H1 (cell line): ENCODE data around the gene TRDMT1. TPM values are rescaled to one million over a fixed set of nuclear protein-coding genes. Genes with fewer than 3 reads are reported as not detected.

Experiments used
- CTCF ChIA-PET: fragments of 300-600 bp; sonication (Branson Sonifier 250); formaldehyde crosslinking; loops from one replicate; lab custom pipeline; 2021; ENCODE audit not compliant: partially characterized antibody; lab: Charles Lee
- POLR2A ChIA-PET: fragments of 300-600 bp; sonication (Branson Sonifier 250); formaldehyde crosslinking; loops from one replicate; lab custom pipeline; 2021; ENCODE audit warnings: inconsistent platforms; ENCODE audit not compliant: partially characterized antibody; lab: Charles Lee
- DNase-seq, 2 experiments: peaks; one replicate each; pipeline versions ENCODE4 v3.0.0 to v3.0.0-alpha.2; 2010 to 2022; ENCODE audit warnings: low spot score in 2 of 2, low read depth in 1 of 2, mixed read lengths in 1 of 2
- FAIRE-seq: peaks from 2 replicates; lab custom pipeline; 2011; peaks lifted over from hg19 to GRCh38; lab: Jason Lieb, UNC
- H2AFZ ChIP-seq: 2 replicates; pipeline ENCODE4 v1.8.1; 2012; ENCODE audit warnings: low read length, inconsistent platforms
- H2AK5ac ChIP-seq: 2 replicates; pipeline ENCODE4 v1.6.1; 2013; ENCODE audit warnings: low read depth, low read length
- H2BK120ac ChIP-seq: replicated peaks from 2 replicates; pipeline ENCODE3; 2013; ENCODE audit warnings: low read depth, low read length, inconsistent platforms
- H2BK12ac ChIP-seq: 2 replicates; pipeline ENCODE4 v1.6.1; 2013; ENCODE audit warnings: low read depth, low read length
- H2BK15ac ChIP-seq: 2 replicates; pipeline ENCODE4 v1.6.1; 2013; ENCODE audit warnings: low read length
- H2BK20ac ChIP-seq: 2 replicates; pipeline ENCODE4 v1.6.1; 2013; ENCODE audit warnings: low read length
- H2BK5ac ChIP-seq: 2 replicates; pipeline ENCODE4 v1.6.1; 2013; ENCODE audit warnings: low read depth, low read length
- H3K14ac ChIP-seq: 2 replicates; pipeline ENCODE4 v1.6.1; 2013; ENCODE audit warnings: inconsistent platforms; ENCODE audit not compliant: insufficient read length
- H3K18ac ChIP-seq: 2 replicates; pipeline ENCODE4 v1.6.1; 2013; ENCODE audit warnings: low read length; ENCODE audit errors: extremely low read depth
- H3K23ac ChIP-seq: 2 replicates; pipeline ENCODE4 v1.6.1; 2013; ENCODE audit warnings: inconsistent platforms; ENCODE audit not compliant: insufficient read length
- H3K23me2 ChIP-seq: 2 replicates; pipeline ENCODE4 v1.6.1; 2013; ENCODE audit warnings: low read depth, low read length
- H3K27ac ChIP-seq: 2 replicates; pipeline ENCODE4 v1.6.1; 2011; ENCODE audit warnings: low read depth, low read length, inconsistent platforms
- H3K27me3 ChIP-seq, 4 experiments: replicated peaks in 1 of 4; 1 replicate in 1 of 4; 2 replicates in 3 of 4; pipeline versions ENCODE4 v1.6.1 to v1.8.1; 2011 to 2013; ENCODE audit warnings: low read length in 3 of 4, mild to moderate bottlenecking in 3 of 4, inconsistent platforms in 2 of 4, mixed read lengths in 2 of 4, moderate library complexity in 1 of 4; ENCODE audit not compliant: control insufficient read depth in 3 of 4, insufficient read depth in 3 of 4; ENCODE audit errors: extremely low read depth in 1 of 4
- H3K36me3 ChIP-seq, 4 experiments: 2 replicates each; pipeline versions ENCODE4 v1.6.1 to v1.8.1; 2011 to 2013; ENCODE audit warnings: mild to moderate bottlenecking in 4 of 4, low read length in 3 of 4, moderate library complexity in 2 of 4, control low read depth in 1 of 4, inconsistent platforms in 1 of 4; ENCODE audit not compliant: insufficient read depth in 4 of 4, control insufficient read depth in 2 of 4
- H3K4ac ChIP-seq: replicated peaks from 2 replicates; pipeline ENCODE3; 2013; ENCODE audit warnings: low read length, low read depth, mixed read lengths, inconsistent platforms; ENCODE audit not compliant: insufficient read length
- H3K4me1 ChIP-seq, 4 experiments: replicated peaks in 1 of 4; 1 replicate in 1 of 4; 2 replicates in 3 of 4; pipeline versions ENCODE4 v1.6.1 to v1.8.1; 2011 to 2013; ENCODE audit warnings: low read length in 3 of 4, inconsistent platforms in 2 of 4, mixed read lengths in 1 of 4; ENCODE audit not compliant: insufficient read depth in 4 of 4, control insufficient read depth in 3 of 4
- H3K4me2 ChIP-seq, 2 experiments: 2 replicates each; pipeline versions ENCODE4 v1.6.1 to v1.8.1; 2011 to 2013; ENCODE audit warnings: low read depth in 2 of 2, low read length in 2 of 2, control low read depth in 1 of 2, inconsistent platforms in 1 of 2, mild to moderate bottlenecking in 1 of 2; ENCODE audit not compliant: insufficient read depth in 1 of 2
- H3K4me3 ChIP-seq, 4 experiments: fragments of 200-600, 300-600 bp in 1 of 4; sonication (generic), shearing (Covaris generic), sonication (Bioruptor Twin) in 1 of 4; 2 replicates each; pipeline versions ENCODE4 v1.5.1 to v1.8.1; 2011 to 2016; ENCODE audit warnings: low read length in 4 of 4, low read depth in 3 of 4, control low read depth in 2 of 4, inconsistent platforms in 2 of 4, mild to moderate bottlenecking in 2 of 4, mixed read lengths in 1 of 4, moderate library complexity in 1 of 4; ENCODE audit not compliant: insufficient read depth in 2 of 4; ENCODE audit errors: extremely low read depth in 1 of 4
- H3K56ac ChIP-seq: replicated peaks from 2 replicates; pipeline ENCODE3; 2013; ENCODE audit warnings: low read depth, mild to moderate bottlenecking, mixed read lengths, low read length, inconsistent platforms; ENCODE audit not compliant: insufficient read length
- H3K79me1 ChIP-seq: 2 replicates; pipeline ENCODE4 v1.6.1; 2013; ENCODE audit warnings: low read depth, low read length, control low read depth
- H3K79me2 ChIP-seq, 2 experiments: 2 replicates each; pipeline versions ENCODE4 v1.6.1 to v1.8.1; 2012 to 2013; ENCODE audit warnings: low read length in 2 of 2, mild to moderate bottlenecking in 2 of 2, inconsistent platforms in 1 of 2; ENCODE audit not compliant: insufficient read depth in 2 of 2, control insufficient read depth in 1 of 2
- H3K9ac ChIP-seq, 4 experiments: replicated peaks in 1 of 4; 1 replicate in 1 of 4; 2 replicates in 3 of 4; pipeline versions ENCODE4 v1.6.1 to v1.8.1; 2011 to 2013; ENCODE audit warnings: low read depth in 3 of 4, low read length in 3 of 4, control low read depth in 2 of 4, mild to moderate bottlenecking in 2 of 4, moderate library complexity in 2 of 4, inconsistent platforms in 1 of 4; ENCODE audit errors: extremely low read depth in 1 of 4
- H3K9me3 ChIP-seq, 2 experiments: 2 replicates each; pipeline versions ENCODE4 v1.6.1 to v1.8.1; 2012 to 2013; ENCODE audit warnings: mild to moderate bottlenecking in 2 of 2, moderate library complexity in 2 of 2, control low read depth in 1 of 2, inconsistent platforms in 1 of 2, low read depth in 1 of 2, low read length in 1 of 2, mixed read lengths in 1 of 2; ENCODE audit not compliant: insufficient read depth in 2 of 2
- H4K20me1 ChIP-seq, 2 experiments: replicated peaks in 1 of 2; 2 replicates each; pipeline versions ENCODE3 to v1.8.1; 2011 to 2013; ENCODE audit warnings: inconsistent platforms in 2 of 2, low read length in 2 of 2, mild to moderate bottlenecking in 1 of 2; ENCODE audit not compliant: insufficient read depth in 2 of 2, control insufficient read depth in 1 of 2
- H4K5ac ChIP-seq: 2 replicates; pipeline ENCODE4 v1.6.1; 2013; ENCODE audit warnings: low read length, low read depth, mixed read lengths, inconsistent platforms; ENCODE audit not compliant: insufficient read length
- H4K8ac ChIP-seq: 2 replicates; pipeline ENCODE4 v1.8.0; 2013; ENCODE audit warnings: mild to moderate bottlenecking, moderate library complexity, low read length, inconsistent platforms; ENCODE audit not compliant: insufficient read depth; ENCODE audit errors: extremely low read depth
- H4K91ac ChIP-seq: replicated peaks from 2 replicates; pipeline ENCODE3; 2013; ENCODE audit warnings: low read length, mixed read lengths, inconsistent platforms; ENCODE audit not compliant: insufficient read length
- HDAC6 ChIP-seq: IDR thresholded peaks from one replicate; pipeline ENCODE4 v1.7.1; 2012; ENCODE audit warnings: low read depth, mild to moderate bottlenecking, inconsistent platforms, low read length, moderate library complexity
- KDM4A ChIP-seq: IDR thresholded peaks from one replicate; pipeline ENCODE4 v1.7.1; 2012; ENCODE audit warnings: low read depth, mild to moderate bottlenecking, moderate library complexity, low read length, inconsistent platforms; ENCODE audit not compliant: severe bottlenecking
- RNF2 ChIP-seq: fragments of 200-900, 300-1000 bp; sonication (generic); IDR thresholded peaks from 2 replicates; pipeline ENCODE4 v1.7.1; 2016; ENCODE audit warnings: borderline replicate concordance, low read depth, mild to moderate bottlenecking, antibody characterized with exemption, low read length; ENCODE audit not compliant: poor library complexity, severe bottlenecking; ENCODE audit errors: missing control alignments
- SP2 ChIP-seq: IDR thresholded peaks from 2 replicates; pipeline ENCODE4 v1.6.1; 2012; ENCODE audit warnings: mild to moderate bottlenecking, low read length, inconsistent platforms
- SUZ12 ChIP-seq: fragments of 200-600 bp; sonication (generic); IDR thresholded peaks from 2 replicates; pipeline ENCODE4 v1.6.1; 2012; ENCODE audit warnings: mild to moderate bottlenecking, inconsistent platforms, low read length, moderate library complexity, mixed read lengths
- TAF7 ChIP-seq: optimal IDR thresholded peaks from 2 replicates; pipeline ENCODE3; 2011; ENCODE audit warnings: low read depth, mild to moderate bottlenecking, inconsistent platforms, low read length, moderate library complexity, borderline replicate concordance
- USF2 ChIP-seq: IDR thresholded peaks from 2 replicates; pipeline ENCODE4 v1.6.1; 2011; ENCODE audit warnings: low read length, improper control_type of control experiment
- polyA plus RNA-seq, 7 experiments: library from polyadenylated mRNA; depleted of rRNA in 3 of 7; stranded (reverse) in 5 of 7; unstranded in 2 of 7; fragments of >200 nt in 5 of 7; fragments of 200-250 nt in 2 of 7; gene quantifications; 1 replicate in 5 of 7; 2 replicates in 1 of 7; 4 replicates in 1 of 7; pipeline versions ENCODE4 v1.2.1 to v1.2.3, GENCODE V29; 2011 to 2013; ENCODE audit warnings: missing spikeins in 2 of 7, mixed read lengths in 2 of 7
- total RNA-seq: library from RNA; stranded (reverse); fragmentation: NEBNext Ultra II Directional; extraction: Animal tissue kit (Norgen Biotek cat#: 25700); gene quantifications from 2 replicates; pipeline ENCODE4 v1.2.1, GENCODE V29; 2021

The TRDMT1 gene
- total and polyA plus RNA-seq, 2 of the 8 experiments (the other 6 are each of a cell fraction or from before 2014, with no cell fraction given) = 7.4 to 21.4 TPM

DNA sequence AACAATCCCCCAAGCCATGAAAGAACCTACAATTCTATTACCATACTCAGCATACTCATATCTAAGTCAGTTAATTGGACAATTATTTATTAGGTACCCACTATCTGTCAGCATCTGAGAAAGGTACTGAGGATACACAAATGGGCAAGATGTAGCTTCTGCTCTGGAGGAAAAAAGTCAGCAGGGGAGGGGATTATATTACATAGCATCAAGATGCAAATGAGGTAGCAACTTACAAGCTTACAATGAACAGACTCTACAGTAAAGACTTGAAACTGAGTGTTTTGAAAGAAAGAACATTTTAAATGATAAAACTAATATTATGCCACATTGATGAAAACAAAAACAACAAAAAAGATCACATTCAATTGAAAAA lies 61.1 kb downstream of the TRDMT1 start:
- H2AFZ ChIP-seq = no peak overlapping the region
- no peaks in the 10 kb centered on the region for H4K20me1 ChIP-seq
- no peaks in the 10 kb centered on the region for H3K23me2 ChIP-seq
- no peaks in the 10 kb centered on the region for H3K27me3 ChIP-seq
- no peak for FAIRE-seq
- H3K23ac ChIP-seq = no peak overlapping the region
- H2AK5ac ChIP-seq = no peak overlapping the region
- no peak overlapping the region for H3K9ac ChIP-seq
- no peak for DNase-seq
- no peaks in the 10 kb centered on the region for H3K79me2 ChIP-seq
- ChIA-PET CTCF (interaction anchor here (1.0 kb wide), 1 partner anchor 18 kb away, joined by 3 read pairs; no protein-coding TSS in a partner anchor), POLR2A (interaction anchor here (1.7 to 2.6 kb wide), 2 partner anchors 11 to 90 kb away, joined by 3 to 7 read pairs; no protein-coding TSS in a partner anchor)
- no peaks in the 10 kb centered on the region for H3K9me3 ChIP-seq
- H2BK15ac ChIP-seq = no peak overlapping the region
- no peak overlapping the region for H3K56ac ChIP-seq
- no peak overlapping the region for H3K27ac ChIP-seq
- H3K4me1 ChIP-seq = 0 out of 7 replicates have a peak, but pooled peaks cover 0 to 2% (median 0%) of the 10 kb centered on the region in 4 experiments
- H4K5ac ChIP-seq = no peak overlapping the region
- no peak overlapping the region for H2BK120ac ChIP-seq
- H4K8ac ChIP-seq = no peak overlapping the region
- no peaks in the 10 kb centered on the region for H3K79me1 ChIP-seq
- H3K4me3 ChIP-seq = no peak overlapping the region
- no peak overlapping the region for H3K4ac ChIP-seq
- no peaks in the 10 kb centered on the region for H3K36me3 ChIP-seq
- H2BK20ac ChIP-seq = no peak overlapping the region
- no peak overlapping the region for H3K18ac ChIP-seq
- no peak overlapping the region for H4K91ac ChIP-seq
- no peak overlapping the region for H2BK12ac ChIP-seq
- no peak overlapping the region for H3K14ac ChIP-seq
- H2BK5ac ChIP-seq = no peak overlapping the region
- H3K4me2 ChIP-seq = no peak overlapping the region
- TF ChIP-seq HDAC6 = no peak
- no peak for TF ChIP-seq TAF7
- TF ChIP-seq SP2 = no peak
- no peak for TF ChIP-seq KDM4A
- TF ChIP-seq USF2 = no peak
- no peak for TF ChIP-seq SUZ12
- no peak for TF ChIP-seq RNF2
